Measurements from ENCODE around the gene IL1RAP.

DNA sequence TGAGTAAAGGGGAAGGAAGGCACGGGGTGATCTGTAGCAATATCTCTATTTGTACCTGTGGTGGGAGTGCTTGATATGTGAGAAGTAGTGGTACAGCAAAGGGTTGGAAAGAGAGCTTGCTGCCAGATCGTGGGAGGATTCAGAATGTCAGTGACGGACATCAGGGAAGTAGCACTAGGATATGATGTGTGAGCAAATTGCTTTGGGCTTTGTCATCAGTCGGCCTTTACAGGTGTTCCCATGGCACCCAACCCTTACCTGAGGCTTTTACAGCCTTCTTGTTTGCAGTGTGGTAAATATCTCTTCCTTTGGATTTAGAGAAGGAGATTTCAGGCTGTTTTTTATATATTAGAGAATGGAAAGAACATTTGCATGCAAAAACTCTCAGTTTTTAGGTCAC, 29.8 kb downstream of the IL1RAP start:
- TF ChIP-seq, protein P1, sequence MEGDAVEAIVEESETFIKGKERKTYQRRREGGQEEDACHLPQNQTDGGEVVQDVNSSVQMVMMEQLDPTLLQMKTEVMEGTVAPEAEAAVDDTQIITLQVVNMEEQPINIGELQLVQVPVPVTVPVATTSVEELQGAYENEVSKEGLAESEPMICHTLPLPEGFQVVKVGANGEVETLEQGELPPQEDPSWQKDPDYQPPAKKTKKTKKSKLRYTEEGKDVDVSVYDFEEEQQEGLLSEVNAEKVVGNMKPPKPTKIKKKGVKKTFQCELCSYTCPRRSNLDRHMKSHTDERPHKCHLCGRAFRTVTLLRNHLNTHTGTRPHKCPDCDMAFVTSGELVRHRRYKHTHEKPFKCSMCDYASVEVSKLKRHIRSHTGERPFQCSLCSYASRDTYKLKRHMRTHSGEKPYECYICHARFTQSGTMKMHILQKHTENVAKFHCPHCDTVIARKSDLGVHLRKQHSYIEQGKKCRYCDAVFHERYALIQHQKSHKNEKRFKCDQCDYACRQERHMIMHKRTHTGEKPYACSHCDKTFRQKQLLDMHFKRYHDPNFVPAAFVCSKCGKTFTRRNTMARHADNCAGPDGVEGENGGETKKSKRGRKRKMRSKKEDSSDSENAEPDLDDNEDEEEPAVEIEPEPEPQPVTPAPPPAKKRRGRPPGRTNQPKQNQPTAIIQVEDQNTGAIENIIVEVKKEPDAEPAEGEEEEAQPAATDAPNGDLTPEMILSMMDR (IDR thresholded peaks at IDR 0.05): no peak
- no peak for TF ChIP-seq POLR2AphosphoS5 (IDR thresholded peaks at IDR 0.05)
